HepG2 (cell line): ENCODE measurements around the gene PAPSS2. TPM values are rescaled to one million over a fixed set of nuclear protein-coding genes. Genes with fewer than 3 reads are reported as not detected.

Source experiments
- HMGA1 ChIP-seq: sonication (generic); formaldehyde crosslinking; conservative IDR thresholded peaks from 2 replicates; pipeline ENCODE4 v1.4.0; 2020; ENCODE audit warnings: missing genetic modification reagents
- MTF1 ChIP-seq: sonication (generic); formaldehyde crosslinking; IDR thresholded peaks from 2 replicates; pipeline ENCODE4 v1.5.0; 2020; ENCODE audit warnings: missing genetic modification reagents
- ZNF12 ChIP-seq: sonication (generic); formaldehyde crosslinking; IDR thresholded peaks from 2 replicates; pipeline ENCODE4 v1.5.0; 2020; ENCODE audit warnings: missing genetic modification reagents
- ZNF232 ChIP-seq: sonication (generic); formaldehyde crosslinking; IDR thresholded peaks from 2 replicates; pipeline ENCODE4 v1.4.0; 2020; ENCODE audit warnings: missing genetic modification reagents, borderline replicate concordance
- ZNF256 ChIP-seq: sonication (generic); formaldehyde crosslinking; conservative IDR thresholded peaks from 2 replicates; pipeline ENCODE4 v1.4.0; 2020; ENCODE audit warnings: missing genetic modification reagents
- ZNF451 ChIP-seq: sonication (generic); formaldehyde crosslinking; IDR thresholded peaks from 2 replicates; pipeline ENCODE4 v1.5.0; 2020; ENCODE audit warnings: mild to moderate bottlenecking, missing genetic modification reagents
- polyA plus RNA-seq, 8 experiments: library from polyadenylated mRNA; depleted of rRNA in 3 of 8; stranded (reverse) in 7 of 8; unstranded in 1 of 8; fragments of >200 nt; fragmentation: Illumina TruSeq in 4 of 8; extraction: Trizol in 4 of 8; gene quantifications; 2 replicates each; pipeline versions ENCODE4 v1.2.1 to v1.2.3, GENCODE V29; 2011 to 2016; ENCODE audit warnings: low read depth in 4 of 8, missing spikeins in 1 of 8, mixed read lengths in 1 of 8; ENCODE audit not compliant: insufficient read depth in 1 of 8
- total RNA-seq, 5 experiments: library from RNA; depleted of rRNA; stranded (reverse); fragments of >200 nt; fragmentation: Illumina TruSeq; extraction: Trizol; gene quantifications; 2 replicates each; pipeline ENCODE4 v1.2.3, GENCODE V29; 2016; ENCODE audit warnings: low read depth in 1 of 5
- TF ChIP-seq, protein P1 (sequence below): sonication (generic); formaldehyde crosslinking; IDR thresholded peaks from 2 replicates; pipeline ENCODE4 v1.4.0; 2020; ENCODE audit warnings: mild to moderate bottlenecking, missing genetic modification reagents
- TF ChIP-seq, protein P2 (sequence below): sonication (generic); formaldehyde crosslinking; IDR thresholded peaks from 2 replicates; pipeline ENCODE4 v1.4.0; 2020; ENCODE audit warnings: missing genetic modification reagents
- TF ChIP-seq, protein P3 (sequence below): sonication (generic); formaldehyde crosslinking; IDR thresholded peaks from 2 replicates; pipeline ENCODE4 v1.8.0; 2022; ENCODE audit warnings: missing genetic modification reagents, mild to moderate bottlenecking, moderate library complexity, borderline replicate concordance
- TF ChIP-seq, protein P4 (sequence below): sonication (generic); formaldehyde crosslinking; IDR thresholded peaks from 2 replicates; pipeline ENCODE4 v1.4.0; 2020; ENCODE audit warnings: mild to moderate bottlenecking, missing genetic modification reagents
- TF ChIP-seq, protein P5 (sequence below): sonication (generic); formaldehyde crosslinking; IDR thresholded peaks from 2 replicates; pipeline ENCODE4 v1.4.0; 2020; ENCODE audit warnings: mild to moderate bottlenecking, low read depth, missing genetic modification reagents

PAPSS2 gene
- total and polyA plus RNA-seq, 2 of the 13 experiments (the other 11 are each of a cell fraction or from before 2014, with no cell fraction given) = 0.11 to 0.12 TPM

DNA sequence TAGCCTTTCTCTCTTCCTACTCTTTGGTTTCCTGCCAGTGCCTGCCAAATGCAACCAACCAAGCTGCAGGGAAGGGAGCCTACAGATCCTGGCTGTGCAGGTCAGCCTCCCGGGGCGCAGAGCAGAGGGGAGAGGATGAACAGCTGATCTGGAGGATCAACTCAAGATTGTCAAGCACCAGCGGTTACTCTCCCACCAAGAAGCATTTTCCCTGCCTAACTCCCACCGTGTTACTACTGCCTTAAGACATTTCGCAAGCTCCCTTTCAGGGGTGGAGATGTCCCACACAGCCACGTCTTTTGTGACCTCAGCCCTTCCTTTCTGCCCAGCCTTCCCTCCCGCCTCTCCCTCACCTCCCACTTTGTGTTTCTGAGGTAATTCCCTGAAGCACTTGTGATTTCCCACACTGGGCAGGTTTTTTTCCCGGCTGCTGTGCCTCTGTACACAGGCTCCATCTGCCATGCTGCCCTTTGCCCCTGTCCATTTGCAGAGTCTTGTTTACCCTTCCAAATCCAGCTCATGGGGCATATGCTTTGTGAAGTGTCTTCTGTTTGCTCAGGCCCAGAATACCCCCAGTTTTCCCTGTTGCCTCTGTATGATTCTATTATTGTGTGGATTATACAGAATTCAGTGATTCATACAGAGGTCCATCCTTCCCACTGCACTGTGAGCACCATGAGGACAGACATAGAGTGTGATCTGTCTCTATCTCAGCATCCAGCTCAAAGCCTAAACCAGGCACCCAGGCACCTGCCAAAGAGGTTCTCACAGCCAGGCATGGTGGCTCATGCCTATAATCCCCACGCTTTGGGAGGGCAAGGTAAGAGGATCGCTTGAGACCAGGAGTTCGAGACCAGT lies 40.9 kb upstream of the PAPSS2 start (continued):
- TF ChIP-seq, protein P1, sequence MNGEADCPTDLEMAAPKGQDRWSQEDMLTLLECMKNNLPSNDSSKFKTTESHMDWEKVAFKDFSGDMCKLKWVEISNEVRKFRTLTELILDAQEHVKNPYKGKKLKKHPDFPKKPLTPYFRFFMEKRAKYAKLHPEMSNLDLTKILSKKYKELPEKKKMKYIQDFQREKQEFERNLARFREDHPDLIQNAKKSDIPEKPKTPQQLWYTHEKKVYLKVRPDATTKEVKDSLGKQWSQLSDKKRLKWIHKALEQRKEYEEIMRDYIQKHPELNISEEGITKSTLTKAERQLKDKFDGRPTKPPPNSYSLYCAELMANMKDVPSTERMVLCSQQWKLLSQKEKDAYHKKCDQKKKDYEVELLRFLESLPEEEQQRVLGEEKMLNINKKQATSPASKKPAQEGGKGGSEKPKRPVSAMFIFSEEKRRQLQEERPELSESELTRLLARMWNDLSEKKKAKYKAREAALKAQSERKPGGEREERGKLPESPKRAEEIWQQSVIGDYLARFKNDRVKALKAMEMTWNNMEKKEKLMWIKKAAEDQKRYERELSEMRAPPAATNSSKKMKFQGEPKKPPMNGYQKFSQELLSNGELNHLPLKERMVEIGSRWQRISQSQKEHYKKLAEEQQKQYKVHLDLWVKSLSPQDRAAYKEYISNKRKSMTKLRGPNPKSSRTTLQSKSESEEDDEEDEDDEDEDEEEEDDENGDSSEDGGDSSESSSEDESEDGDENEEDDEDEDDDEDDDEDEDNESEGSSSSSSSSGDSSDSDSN (CRISPR knock-in tag) = no peak
- peak; percentile 73; the same call in 1 of the 2 replicates for TF ChIP-seq ZNF232 (CRISPR knock-in tag)
- TF ChIP-seq, protein P2, sequence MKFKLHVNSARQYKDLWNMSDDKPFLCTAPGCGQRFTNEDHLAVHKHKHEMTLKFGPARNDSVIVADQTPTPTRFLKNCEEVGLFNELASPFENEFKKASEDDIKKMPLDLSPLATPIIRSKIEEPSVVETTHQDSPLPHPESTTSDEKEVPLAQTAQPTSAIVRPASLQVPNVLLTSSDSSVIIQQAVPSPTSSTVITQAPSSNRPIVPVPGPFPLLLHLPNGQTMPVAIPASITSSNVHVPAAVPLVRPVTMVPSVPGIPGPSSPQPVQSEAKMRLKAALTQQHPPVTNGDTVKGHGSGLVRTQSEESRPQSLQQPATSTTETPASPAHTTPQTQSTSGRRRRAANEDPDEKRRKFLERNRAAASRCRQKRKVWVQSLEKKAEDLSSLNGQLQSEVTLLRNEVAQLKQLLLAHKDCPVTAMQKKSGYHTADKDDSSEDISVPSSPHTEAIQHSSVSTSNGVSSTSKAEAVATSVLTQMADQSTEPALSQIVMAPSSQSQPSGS (CRISPR knock-in tag) = peak; percentile 79; the same call in 1 of the 2 replicates
- TF ChIP-seq, protein P3, sequence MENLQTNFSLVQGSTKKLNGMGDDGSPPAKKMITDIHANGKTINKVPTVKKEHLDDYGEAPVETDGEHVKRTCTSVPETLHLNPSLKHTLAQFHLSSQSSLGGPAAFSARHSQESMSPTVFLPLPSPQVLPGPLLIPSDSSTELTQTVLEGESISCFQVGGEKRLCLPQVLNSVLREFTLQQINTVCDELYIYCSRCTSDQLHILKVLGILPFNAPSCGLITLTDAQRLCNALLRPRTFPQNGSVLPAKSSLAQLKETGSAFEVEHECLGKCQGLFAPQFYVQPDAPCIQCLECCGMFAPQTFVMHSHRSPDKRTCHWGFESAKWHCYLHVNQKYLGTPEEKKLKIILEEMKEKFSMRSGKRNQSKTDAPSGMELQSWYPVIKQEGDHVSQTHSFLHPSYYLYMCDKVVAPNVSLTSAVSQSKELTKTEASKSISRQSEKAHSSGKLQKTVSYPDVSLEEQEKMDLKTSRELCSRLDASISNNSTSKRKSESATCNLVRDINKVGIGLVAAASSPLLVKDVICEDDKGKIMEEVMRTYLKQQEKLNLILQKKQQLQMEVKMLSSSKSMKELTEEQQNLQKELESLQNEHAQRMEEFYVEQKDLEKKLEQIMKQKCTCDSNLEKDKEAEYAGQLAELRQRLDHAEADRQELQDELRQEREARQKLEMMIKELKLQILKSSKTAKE = peak; percentile 81
- TF ChIP-seq ZNF12 (CRISPR knock-in tag) = 0 out of 2 replicates have a peak, but pooled peaks have one; percentile 29
- TF ChIP-seq ZNF256 (CRISPR knock-in tag) = no peak
- no peak for TF ChIP-seq MTF1 (CRISPR knock-in tag)
- TF ChIP-seq ZNF451 (CRISPR knock-in tag) = peak; percentile 40; the same call in 1 of the 2 replicates
- TF ChIP-seq HMGA1 (CRISPR knock-in tag) = no peak
- TF ChIP-seq, protein P4, sequence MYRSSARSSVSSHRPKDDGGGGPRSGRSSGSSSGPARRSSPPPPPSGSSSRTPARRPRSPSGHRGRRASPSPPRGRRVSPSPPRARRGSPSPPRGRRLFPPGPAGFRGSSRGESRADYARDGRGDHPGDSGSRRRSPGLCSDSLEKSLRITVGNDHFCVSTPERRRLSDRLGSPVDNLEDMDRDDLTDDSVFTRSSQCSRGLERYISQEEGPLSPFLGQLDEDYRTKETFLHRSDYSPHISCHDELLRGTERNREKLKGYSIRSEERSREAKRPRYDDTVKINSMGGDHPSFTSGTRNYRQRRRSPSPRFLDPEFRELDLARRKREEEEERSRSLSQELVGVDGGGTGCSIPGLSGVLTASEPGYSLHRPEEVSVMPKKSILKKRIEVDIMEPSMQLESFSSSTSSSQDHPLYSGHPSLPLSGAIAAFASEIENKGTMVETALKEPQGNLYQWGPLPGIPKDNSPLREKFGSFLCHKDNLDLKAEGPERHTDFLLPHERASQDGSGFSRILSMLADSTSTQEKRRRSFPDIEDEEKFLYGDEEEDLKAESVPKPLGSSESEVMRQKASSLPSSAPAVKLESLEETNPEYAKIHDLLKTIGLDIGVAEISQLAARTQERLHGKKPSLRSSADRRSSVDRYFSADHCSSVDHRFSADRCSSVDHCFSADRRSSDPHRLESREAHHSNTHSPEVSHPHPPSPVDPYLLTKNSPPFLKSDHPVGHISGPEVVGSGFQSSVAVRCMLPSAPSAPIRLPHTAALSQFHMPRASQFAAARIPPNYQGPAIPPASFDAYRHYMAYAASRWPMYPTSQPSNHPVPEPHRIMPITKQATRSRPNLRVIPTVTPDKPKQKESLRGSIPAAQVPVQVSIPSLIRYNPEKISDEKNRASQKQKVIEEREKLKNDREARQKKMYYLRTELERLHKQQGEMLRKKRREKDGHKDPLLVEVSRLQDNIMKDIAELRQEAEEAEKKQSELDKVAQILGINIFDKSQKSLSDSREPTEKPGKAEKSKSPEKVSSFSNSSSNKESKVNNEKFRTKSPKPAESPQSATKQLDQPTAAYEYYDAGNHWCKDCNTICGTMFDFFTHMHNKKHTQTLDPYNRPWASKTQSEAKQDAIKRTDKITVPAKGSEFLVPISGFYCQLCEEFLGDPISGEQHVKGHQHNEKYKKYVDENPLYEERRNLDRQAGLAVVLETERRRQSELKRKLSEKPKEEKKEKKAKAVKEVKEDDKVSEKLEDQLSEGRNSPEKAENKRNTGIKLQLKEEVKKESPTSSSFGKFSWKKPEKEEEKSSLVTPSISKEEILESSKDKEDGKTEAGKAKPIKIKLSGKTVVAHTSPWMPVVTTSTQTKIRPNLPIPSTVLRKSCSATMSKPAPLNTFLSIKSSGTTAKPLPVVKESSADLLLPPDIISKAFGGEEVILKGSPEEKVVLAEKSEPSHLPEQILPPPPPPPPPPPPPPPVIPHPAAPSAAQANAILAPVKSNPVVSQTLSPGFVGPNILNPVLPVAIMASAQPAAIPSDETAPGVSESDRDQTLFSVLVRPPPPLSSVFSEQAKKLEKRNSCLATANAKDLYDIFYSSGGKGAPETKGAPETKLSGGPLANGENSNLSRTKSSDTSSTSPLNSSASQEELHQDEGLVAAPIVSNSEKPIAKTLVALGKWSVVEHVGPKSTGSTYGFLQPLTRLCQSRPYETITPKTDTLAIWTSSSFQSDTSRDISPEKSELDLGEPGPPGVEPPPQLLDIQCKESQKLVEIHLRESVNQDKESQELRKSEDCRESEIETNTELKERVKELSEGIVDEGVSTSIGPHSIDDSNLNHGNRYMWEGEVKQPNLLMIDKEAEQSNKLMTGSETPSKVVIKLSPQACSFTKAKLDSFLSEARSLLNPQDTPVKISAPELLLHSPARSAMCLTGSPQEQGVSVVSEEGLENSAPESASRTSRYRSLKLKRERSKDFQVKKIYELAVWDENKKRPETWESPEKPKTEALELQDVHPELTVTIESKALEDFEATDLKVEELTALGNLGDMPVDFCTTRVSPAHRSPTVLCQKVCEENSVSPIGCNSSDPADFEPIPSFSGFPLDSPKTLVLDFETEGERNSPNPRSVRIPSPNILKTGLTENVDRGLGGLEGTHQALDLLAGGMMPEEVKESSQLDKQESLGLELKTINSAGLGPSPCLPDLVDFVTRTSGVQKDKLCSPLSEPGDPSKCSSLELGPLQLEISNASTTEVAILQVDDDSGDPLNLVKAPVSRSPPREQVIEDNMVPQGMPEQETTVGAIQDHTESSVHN (CRISPR knock-in tag) = no peak
- TF ChIP-seq, protein P5, sequence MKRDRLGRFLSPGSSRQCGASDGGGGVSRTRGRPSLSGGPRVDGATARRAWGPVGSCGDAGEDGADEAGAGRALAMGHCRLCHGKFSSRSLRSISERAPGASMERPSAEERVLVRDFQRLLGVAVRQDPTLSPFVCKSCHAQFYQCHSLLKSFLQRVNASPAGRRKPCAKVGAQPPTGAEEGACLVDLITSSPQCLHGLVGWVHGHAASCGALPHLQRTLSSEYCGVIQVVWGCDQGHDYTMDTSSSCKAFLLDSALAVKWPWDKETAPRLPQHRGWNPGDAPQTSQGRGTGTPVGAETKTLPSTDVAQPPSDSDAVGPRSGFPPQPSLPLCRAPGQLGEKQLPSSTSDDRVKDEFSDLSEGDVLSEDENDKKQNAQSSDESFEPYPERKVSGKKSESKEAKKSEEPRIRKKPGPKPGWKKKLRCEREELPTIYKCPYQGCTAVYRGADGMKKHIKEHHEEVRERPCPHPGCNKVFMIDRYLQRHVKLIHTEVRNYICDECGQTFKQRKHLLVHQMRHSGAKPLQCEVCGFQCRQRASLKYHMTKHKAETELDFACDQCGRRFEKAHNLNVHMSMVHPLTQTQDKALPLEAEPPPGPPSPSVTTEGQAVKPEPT (CRISPR knock-in tag) = peak; percentile 68; the same call in 1 of the 2 replicates
